Trophoblast cell (in vitro differentiated cells and primary cell): ENCODE measurements around the gene DHX35.

Experiments used
- DNase-seq, 2 donors: peaks; one replicate each; pipeline ENCODE4 v3.0.0-alpha.2; 2016
- H2AFZ ChIP-seq: 2 replicates; pipeline ENCODE4 v1.6.1; 2013; ENCODE audit warnings: low read length, moderate library complexity, mild to moderate bottlenecking; ENCODE audit not compliant: insufficient read depth, poor library complexity
- H2AK5ac ChIP-seq: 2 replicates; pipeline ENCODE4 v1.6.1; 2013; ENCODE audit warnings: mild to moderate bottlenecking, low read length
- H2BK120ac ChIP-seq: 2 replicates; pipeline ENCODE4 v1.6.1; 2013; ENCODE audit warnings: low read length, mild to moderate bottlenecking, moderate library complexity; ENCODE audit not compliant: insufficient read depth, poor library complexity
- H2BK12ac ChIP-seq: 2 replicates; pipeline ENCODE4 v1.6.1; 2013; ENCODE audit warnings: mild to moderate bottlenecking, low read length, moderate library complexity
- H2BK5ac ChIP-seq: 2 replicates; pipeline ENCODE4 v1.6.1; 2013; ENCODE audit warnings: low read length, low read depth, moderate library complexity, mild to moderate bottlenecking; ENCODE audit not compliant: poor library complexity
- H3K14ac ChIP-seq: 2 replicates; pipeline ENCODE4 v1.6.1; 2013; ENCODE audit warnings: mild to moderate bottlenecking, low read length
- H3K18ac ChIP-seq: 2 replicates; pipeline ENCODE4 v1.6.1; 2013; ENCODE audit warnings: mild to moderate bottlenecking, low read length
- H3K23ac ChIP-seq: 2 replicates; pipeline ENCODE4 v1.6.1; 2013; ENCODE audit warnings: low read length
- H3K27ac ChIP-seq: 2 replicates; pipeline ENCODE4 v1.5.1; 2013; ENCODE audit warnings: low read depth, mild to moderate bottlenecking, inconsistent platforms, low read length, moderate library complexity
- H3K27me3 ChIP-seq: 2 replicates; pipeline ENCODE4 v1.6.1; 2013; ENCODE audit warnings: inconsistent platforms, mild to moderate bottlenecking, low read length, moderate library complexity; ENCODE audit not compliant: insufficient read depth
- H3K36me3 ChIP-seq, 2 experiments: 1 replicate in 1 of 2; 2 replicates in 1 of 2; pipeline ENCODE4 v1.6.1; 2013; ENCODE audit warnings: low read length in 2 of 2, mild to moderate bottlenecking in 2 of 2, moderate library complexity in 1 of 2; ENCODE audit not compliant: insufficient read depth in 2 of 2, control insufficient read depth in 1 of 2
- H3K4ac ChIP-seq: 2 replicates; pipeline ENCODE4 v1.6.1; 2013; ENCODE audit warnings: low read depth, mild to moderate bottlenecking, low read length, moderate library complexity
- H3K4me1 ChIP-seq, 2 experiments: 1 replicate in 1 of 2; 2 replicates in 1 of 2; pipeline ENCODE4 v1.6.1; 2013; ENCODE audit warnings: low read length in 2 of 2, mild to moderate bottlenecking in 2 of 2, moderate library complexity in 1 of 2; ENCODE audit not compliant: insufficient read depth in 2 of 2, control insufficient read depth in 1 of 2
- H3K4me2 ChIP-seq: 2 replicates; pipeline ENCODE4 v1.6.1; 2013; ENCODE audit warnings: inconsistent platforms, mild to moderate bottlenecking, low read length, moderate library complexity
- H3K4me3 ChIP-seq: 2 replicates; pipeline ENCODE4 v1.5.1; 2013; ENCODE audit warnings: mild to moderate bottlenecking, low read depth, low read length, inconsistent platforms
- H3K79me1 ChIP-seq: one replicate; pipeline ENCODE4 v1.6.1; 2013; ENCODE audit warnings: low read length
- H3K79me2 ChIP-seq: 2 replicates; pipeline ENCODE4 v1.6.1; 2013; ENCODE audit warnings: low read length, mild to moderate bottlenecking; ENCODE audit not compliant: control insufficient read depth, insufficient read depth, poor library complexity
- H3K9ac ChIP-seq: 2 replicates; pipeline ENCODE4 v1.6.1; 2013; ENCODE audit warnings: mild to moderate bottlenecking, low read length
- H3K9me3 ChIP-seq: 2 replicates; pipeline ENCODE4 v1.6.1; 2013; ENCODE audit warnings: low read depth, mild to moderate bottlenecking, control low read depth, inconsistent platforms, low read length; ENCODE audit not compliant: insufficient read depth
- H4K12ac ChIP-seq: 2 replicates; pipeline ENCODE4 v1.6.1; 2013; ENCODE audit warnings: low read depth, mild to moderate bottlenecking, low read length, moderate library complexity
- H4K8ac ChIP-seq: 2 replicates; pipeline ENCODE4 v1.6.1; 2013; ENCODE audit warnings: low read depth, mild to moderate bottlenecking, low read length, moderate library complexity
- H4K91ac ChIP-seq: one replicate; pipeline ENCODE4 v1.6.1; 2013; ENCODE audit warnings: low read depth, mild to moderate bottlenecking, low read length, moderate library complexity
- WGBS: extraction: QIAGEN DNeasy Blood & Tissue Kit; methylation state at CpG from one replicate; pipeline ENCODE4 v1.1.7; 2013; ENCODE audit warnings: missing lambda C conversion rate; ENCODE audit not compliant: insufficient read length, insufficient coverage; ENCODE audit errors: extremely low coverage; 5-methylcytosine and 5-hydroxymethylcytosine counted together

Gene DHX35

GRCh38 chr20:39067526-39068216 lies 105.5 kb downstream of the DHX35 start:
- H2AK5ac ChIP-seq: no peak overlapping the region
- no peak overlapping the region for H3K4me2 ChIP-seq
- H2BK5ac ChIP-seq: no peak overlapping the region
- H3K36me3 ChIP-seq: no peaks in the 10 kb centered on the region
- H3K4me1 ChIP-seq: no peaks in the 10 kb centered on the region
- H3K4ac ChIP-seq: no peak overlapping the region
- H2BK12ac ChIP-seq: no peak overlapping the region
- H3K18ac ChIP-seq: no peak overlapping the region
- no peak overlapping the region for H2BK120ac ChIP-seq
- H3K14ac ChIP-seq: no peak overlapping the region
- no peaks in the 10 kb centered on the region for H3K79me2 ChIP-seq
- no peak for DNase-seq
- H3K27me3 ChIP-seq: no peaks in the 10 kb centered on the region
- no peak overlapping the region for H4K8ac ChIP-seq
- no CpG with 5 or more reads among the region's 5 CpGs for WGBS
- H4K12ac ChIP-seq: no peak overlapping the region
- no peak overlapping the region for H3K27ac ChIP-seq
- no peak overlapping the region for H4K91ac ChIP-seq
- no peak overlapping the region for H3K4me3 ChIP-seq
- H3K9me3 ChIP-seq: peaks cover 10% of the 10 kb centered on the region
- H2AFZ ChIP-seq: no peak overlapping the region
- no peak overlapping the region for H3K23ac ChIP-seq
- no peak overlapping the region for H3K9ac ChIP-seq
- no peaks in the 10 kb centered on the region for H3K79me1 ChIP-seq

DNA sequence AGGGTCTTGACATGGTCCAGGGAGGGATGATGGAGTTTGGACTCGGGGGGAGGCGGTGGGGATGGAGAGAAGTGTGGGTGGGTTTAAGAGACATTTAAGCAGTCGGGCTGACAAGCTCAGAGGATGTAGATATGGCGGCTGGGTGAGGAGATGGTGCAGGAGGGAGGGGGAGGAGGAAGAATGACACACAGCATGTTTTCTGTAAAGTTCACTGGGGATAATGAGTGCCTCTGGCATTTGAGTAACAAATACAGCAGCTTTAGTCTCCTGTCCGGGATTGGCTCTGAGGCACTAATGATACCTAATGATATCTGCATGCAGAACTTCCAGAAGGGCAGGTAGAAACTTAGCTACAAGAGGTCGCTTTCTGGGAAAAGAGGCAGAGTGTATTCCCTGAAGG lies 107.8 kb downstream of the DHX35 start:
- Histone ChIP-seq H3K23ac (no peak overlapping the region), H3K4me1 (no peaks in the 10 kb centered on the region)

DNA sequence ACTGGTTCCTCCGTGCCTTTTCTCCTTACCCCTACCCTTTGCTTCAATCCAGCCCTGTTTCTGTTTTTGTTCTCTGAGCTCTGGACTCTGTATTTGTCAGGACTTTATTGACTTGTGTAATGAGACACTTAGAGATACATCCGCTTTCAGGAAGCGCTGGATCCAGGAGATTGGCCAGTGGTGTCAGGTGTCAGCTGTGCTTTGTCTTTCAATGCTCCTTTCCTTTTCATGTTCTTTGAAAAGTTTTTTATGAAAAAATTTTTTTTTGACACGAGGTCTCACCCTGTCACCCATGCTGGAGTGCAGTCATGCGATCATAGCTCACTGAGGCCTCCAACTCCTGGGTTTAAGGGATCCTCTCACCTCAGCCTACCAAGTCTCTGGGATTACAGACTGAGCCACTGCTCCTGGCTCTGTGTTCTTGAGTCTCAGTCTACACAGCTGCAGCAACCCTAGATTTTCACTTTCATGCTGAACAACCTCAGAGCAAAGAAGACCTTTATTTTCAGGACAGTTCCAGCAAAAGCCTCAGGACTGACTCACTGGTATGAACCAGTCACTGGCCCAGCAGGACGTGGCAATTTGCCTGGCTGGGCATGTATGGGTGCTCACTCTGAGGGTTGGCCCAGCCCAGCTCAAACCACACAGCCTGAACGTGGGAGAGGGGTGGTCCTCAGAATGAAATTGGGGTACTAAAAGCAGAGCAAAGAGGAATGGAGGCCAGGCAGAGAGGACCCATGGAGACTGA lies 108.5 kb downstream of the DHX35 start:
- no peak overlapping the region for H2AK5ac ChIP-seq
- H3K4ac ChIP-seq: no peak overlapping the region
- H2AFZ ChIP-seq: no peak overlapping the region
- no peak overlapping the region for H2BK5ac ChIP-seq
- H4K91ac ChIP-seq: no peak overlapping the region
- H3K4me1 ChIP-seq: no peaks in the 10 kb centered on the region
- no peak overlapping the region for H3K9ac ChIP-seq
- H3K4me2 ChIP-seq: no peak overlapping the region
- WGBS: no CpG with 5 or more reads among the region's 7 CpGs
- H3K27me3 ChIP-seq: no peaks in the 10 kb centered on the region
- H3K4me3 ChIP-seq: no peak overlapping the region
- H4K8ac ChIP-seq: no peak overlapping the region
- no peaks in the 10 kb centered on the region for H3K79me2 ChIP-seq
- no peaks in the 10 kb centered on the region for H3K36me3 ChIP-seq
- peaks cover 8% of the 10 kb centered on the region for H3K9me3 ChIP-seq
- no peak overlapping the region for H3K14ac ChIP-seq
- H2BK12ac ChIP-seq: no peak overlapping the region
- H3K27ac ChIP-seq: no peak overlapping the region
- H2BK120ac ChIP-seq: no peak overlapping the region
- DNase-seq: no peak
- no peak overlapping the region for H3K18ac ChIP-seq
- no peak overlapping the region for H3K23ac ChIP-seq
- H4K12ac ChIP-seq: no peak overlapping the region
- no peaks in the 10 kb centered on the region for H3K79me1 ChIP-seq

More for the DNA sequence above, 107.8 kb downstream of the DHX35 start:
- H4K91ac ChIP-seq: no peak overlapping the region
- H3K9ac ChIP-seq: no peak overlapping the region
- H3K4me2 ChIP-seq: no peak overlapping the region
- no peak for DNase-seq
- no peak overlapping the region for H4K12ac ChIP-seq
- no peaks in the 10 kb centered on the region for H3K79me2 ChIP-seq
- no peak overlapping the region for H3K27ac ChIP-seq
- no peak overlapping the region for H2BK120ac ChIP-seq
- H3K9me3 ChIP-seq: peaks cover 8% of the 10 kb centered on the region
- H3K27me3 ChIP-seq: no peaks in the 10 kb centered on the region
- H3K36me3 ChIP-seq: no peaks in the 10 kb centered on the region
- no peak overlapping the region for H2AK5ac ChIP-seq
- H3K4ac ChIP-seq: no peak overlapping the region
- no peak overlapping the region for H2BK5ac ChIP-seq
- H3K18ac ChIP-seq: no peak overlapping the region
- no CpG with 5 or more reads among the region's 6 CpGs for WGBS
- no peak overlapping the region for H4K8ac ChIP-seq
- no peak overlapping the region for H2BK12ac ChIP-seq
- H3K4me3 ChIP-seq: no peak overlapping the region
- no peaks in the 10 kb centered on the region for H3K79me1 ChIP-seq
- no peak overlapping the region for H3K14ac ChIP-seq
- no peak overlapping the region for H2AFZ ChIP-seq

DNA sequence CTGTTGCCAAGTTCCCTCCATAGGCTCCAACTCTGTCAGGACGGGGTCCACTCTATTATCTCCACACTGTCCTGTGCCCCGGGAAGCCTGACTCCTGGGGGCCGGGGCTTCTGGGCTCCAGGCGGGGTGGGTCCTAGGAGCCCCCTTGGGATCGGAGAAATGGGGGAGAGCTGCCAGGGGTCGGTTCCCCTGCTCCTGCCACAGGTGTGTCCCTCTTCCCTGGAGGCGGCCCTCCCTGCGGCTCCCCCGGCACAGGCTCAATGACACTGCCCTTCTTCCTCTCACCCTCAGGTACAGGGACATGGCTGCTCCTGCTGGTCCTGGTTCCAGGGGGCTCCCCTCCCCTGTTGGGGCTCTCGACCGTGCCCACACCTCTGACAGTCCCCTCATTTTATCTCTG lies 110.0 kb downstream of the DHX35 start:
- no CpG with 5 or more reads among the region's 11 CpGs for WGBS
- no peak overlapping the region for H3K4me2 ChIP-seq

More for the DNA sequence above, 110.0 kb downstream of the DHX35 start:
- Histone ChIP-seq H3K9ac (no peak overlapping the region), H4K91ac (no peak overlapping the region), H3K23ac (no peak overlapping the region), H3K27me3 (no peaks in the 10 kb centered on the region), H3K79me1 (no peaks in the 10 kb centered on the region), H3K4ac (no peak overlapping the region), H2AK5ac (no peak overlapping the region), H4K8ac (no peak overlapping the region), H3K79me2 (no peaks in the 10 kb centered on the region), H2BK12ac (no peak overlapping the region), H3K27ac (no peak overlapping the region), H2BK5ac (no peak overlapping the region), H3K9me3 (peaks cover 7% of the 10 kb centered on the region), H3K18ac (no peak overlapping the region), H3K36me3 (no peaks in the 10 kb centered on the region), H3K4me1 (no peaks in the 10 kb centered on the region), H4K12ac (no peak overlapping the region), H2AFZ (no peak overlapping the region), H3K14ac (no peak overlapping the region), H2BK120ac (no peak overlapping the region), H3K4me3 (no peak overlapping the region)
- no peak for DNase-seq
